GM21526 (cell line): ENCODE results near the gene GRK4.
"Not testable (repeated sequence)": the region's sequence is repeated elsewhere in the genome, so short reads cannot be mapped to it uniquely, and the experiment has no call there.

Source experiments
- ATAC-seq: cut with Tn5 transposase; IDR thresholded peaks from one replicate; pipeline ENCODE4 v1.9.1; 2021; ENCODE audit warnings: moderate library complexity; ENCODE audit not compliant: unreplicated experiment, low FRiP score

GRK4 gene

DNA sequence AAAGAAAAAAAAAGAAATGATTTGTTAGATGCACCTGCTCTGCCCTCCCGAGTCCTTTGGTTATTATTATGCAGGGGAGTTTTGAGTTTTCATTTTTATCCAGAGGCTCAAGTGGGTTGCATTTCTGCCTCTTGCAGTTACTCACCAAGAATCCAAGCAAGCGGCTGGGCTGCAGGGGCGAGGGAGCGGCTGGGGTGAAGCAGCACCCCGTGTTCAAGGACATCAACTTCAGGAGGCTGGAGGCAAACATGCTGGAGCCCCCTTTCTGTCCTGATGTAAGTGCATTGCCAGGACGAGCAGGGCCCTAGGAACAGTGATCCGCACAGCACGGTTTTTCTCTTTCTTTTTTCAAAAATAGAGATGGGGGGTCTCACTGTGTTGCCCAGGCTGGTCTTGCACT lies 71.9 kb downstream of the GRK4 start:
- ATAC-seq, result no peak

DNA sequence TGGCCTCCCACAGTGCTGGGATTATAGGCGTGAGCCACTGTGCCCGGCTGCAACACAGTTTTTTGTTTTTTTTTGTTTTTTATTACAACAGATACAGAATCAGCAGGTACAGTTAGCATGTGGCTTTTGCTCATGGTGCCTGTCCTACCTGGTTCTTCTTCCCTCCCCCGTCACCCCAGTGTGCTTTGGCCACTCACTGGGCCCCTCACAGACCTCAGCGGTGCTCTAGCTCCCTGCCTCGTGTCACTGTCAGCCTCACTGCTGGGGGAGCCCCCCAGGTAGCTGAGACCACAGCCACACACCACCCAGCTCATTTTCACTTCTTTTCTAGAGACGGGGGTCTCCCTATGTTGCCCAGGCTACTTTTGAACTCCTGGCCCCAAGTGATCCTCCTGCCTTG lies 72.3 kb downstream of the GRK4 start:
- no peak for ATAC-seq

DNA sequence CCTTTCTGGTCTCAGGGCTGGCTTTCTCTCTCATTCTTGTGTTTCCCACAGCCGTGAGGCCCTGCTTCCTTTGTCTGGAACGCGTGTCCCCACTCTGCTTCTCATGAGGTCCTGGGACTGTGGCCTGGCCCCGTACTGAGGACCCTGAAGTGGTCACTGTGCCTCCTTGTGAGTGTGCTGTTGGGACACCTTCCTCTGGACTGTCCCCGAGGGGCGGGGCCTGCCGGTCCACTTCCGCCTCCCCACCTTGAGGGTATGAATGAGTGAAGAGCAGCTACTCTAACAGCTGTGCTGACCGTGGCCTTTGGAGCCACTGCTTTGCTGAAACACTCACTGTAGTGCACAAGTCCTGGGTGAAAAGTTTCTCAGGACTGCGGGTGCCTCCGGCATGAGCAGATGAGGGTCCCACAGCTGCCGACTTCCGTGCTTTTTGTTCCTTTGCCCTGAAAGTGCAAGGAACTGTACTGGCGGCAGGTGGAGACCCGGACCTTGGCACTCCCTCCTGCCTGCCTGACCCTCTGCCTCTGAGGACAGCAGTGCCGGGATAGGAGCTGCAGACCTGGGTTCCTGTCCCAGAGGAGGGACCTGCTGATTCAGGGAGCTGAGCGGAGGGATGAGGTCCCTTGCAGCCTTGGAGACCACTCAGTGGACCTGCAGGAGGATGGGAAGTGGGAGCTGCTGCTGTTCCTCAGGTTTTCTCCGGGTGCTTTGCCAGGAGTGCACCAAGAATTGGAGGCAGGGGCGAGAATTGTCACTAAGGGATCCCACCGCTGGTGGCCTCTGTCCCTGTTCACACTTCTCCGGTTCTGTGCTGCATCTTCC lies 73.0 kb downstream of the GRK4 start:
- no peak for ATAC-seq

DNA sequence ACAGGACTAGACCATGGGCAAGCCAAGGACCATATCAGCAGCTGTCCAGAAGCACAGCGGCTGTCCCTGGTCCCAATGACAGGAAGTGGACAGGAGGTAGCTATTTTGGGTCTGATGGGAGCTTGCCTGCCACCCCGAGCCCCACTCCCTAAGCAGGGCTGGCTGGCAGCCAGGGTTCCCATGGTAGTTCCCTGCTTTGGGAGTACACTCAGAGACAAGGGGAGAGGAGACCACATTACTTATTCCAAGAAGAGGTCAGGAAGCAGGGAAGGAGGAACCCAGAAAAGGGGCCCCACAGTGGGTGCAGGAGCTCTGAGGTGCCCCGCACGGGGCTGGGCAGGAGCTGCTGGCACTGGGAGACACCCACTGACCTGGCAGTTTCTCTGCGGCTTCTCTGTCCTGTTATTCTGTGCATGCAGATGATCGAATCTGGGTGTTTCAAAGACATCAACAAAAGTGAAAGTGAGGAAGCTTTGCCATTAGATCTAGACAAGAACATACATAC lies 74.6 kb downstream of the GRK4 start:
- ATAC-seq, result no peak

DNA sequence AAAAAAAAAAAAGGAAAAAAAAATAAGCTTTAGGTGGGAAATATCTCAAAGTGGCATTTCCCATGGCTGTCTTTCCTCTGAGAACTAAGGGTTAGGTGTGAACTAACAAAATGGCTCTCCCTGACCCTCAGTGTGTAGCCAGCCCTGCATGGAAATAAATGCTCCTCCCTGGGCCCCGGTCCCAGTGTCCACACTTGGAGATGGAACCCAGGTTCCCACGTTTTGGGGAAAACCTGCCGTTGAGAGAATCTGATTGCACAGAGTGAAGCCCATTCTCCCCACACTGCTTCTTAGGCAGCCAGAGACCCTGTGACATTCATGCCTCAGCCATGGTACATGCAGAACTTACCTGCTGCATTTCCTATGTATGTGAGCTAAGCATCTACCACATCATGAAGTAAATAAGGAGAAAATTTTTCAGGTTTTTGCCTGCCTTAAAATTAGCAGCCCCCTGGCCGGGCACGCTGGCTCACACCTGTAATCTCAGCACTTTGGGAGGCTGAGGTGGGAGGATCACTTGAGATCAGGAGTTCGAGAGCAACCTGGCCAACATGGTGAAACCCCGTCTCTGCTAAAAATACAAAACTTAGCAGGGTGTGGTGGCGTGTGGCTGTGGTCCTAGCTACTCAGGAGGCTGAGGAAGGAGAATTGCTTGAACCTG lies 76.5 kb downstream of the GRK4 start:
- ATAC-seq, result no peak

DNA sequence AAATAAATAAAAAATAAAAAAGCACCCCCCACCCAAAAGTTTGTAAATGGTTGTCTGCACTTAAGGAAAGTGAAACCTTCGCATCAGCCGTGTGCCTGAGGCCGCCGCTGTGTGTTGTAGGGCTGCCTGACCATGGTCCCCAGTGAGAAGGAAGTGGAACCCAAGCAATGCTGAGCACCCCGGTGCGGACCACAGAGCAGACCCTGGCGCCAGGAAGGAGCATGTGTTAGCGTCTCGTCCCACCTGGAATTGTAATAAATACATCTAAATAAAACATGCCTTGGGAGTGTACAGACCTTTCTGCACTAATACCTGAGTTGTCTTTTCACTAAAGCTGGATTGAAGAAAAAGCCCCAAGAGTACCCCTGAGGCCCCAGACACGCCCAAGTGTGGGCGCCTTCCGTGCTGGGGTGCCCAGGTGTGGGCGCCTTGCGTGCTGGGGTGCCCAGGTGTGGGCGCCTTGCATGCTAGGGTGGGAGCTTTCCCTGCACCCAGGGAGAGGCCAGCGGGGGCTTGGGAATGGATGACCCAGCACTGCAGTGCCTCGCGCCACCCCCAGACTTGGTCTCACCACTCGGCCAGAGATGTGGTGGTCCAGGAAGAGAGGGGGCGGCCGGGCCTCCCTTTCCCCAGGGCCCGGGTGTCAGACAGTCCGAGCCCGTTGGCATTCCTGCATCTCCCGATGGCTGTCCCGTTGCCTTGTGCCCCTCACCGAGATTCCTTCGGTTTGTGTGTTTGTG lies 77.3 kb downstream of the GRK4 start:
- ATAC-seq, result peak; percentile 49

DNA sequence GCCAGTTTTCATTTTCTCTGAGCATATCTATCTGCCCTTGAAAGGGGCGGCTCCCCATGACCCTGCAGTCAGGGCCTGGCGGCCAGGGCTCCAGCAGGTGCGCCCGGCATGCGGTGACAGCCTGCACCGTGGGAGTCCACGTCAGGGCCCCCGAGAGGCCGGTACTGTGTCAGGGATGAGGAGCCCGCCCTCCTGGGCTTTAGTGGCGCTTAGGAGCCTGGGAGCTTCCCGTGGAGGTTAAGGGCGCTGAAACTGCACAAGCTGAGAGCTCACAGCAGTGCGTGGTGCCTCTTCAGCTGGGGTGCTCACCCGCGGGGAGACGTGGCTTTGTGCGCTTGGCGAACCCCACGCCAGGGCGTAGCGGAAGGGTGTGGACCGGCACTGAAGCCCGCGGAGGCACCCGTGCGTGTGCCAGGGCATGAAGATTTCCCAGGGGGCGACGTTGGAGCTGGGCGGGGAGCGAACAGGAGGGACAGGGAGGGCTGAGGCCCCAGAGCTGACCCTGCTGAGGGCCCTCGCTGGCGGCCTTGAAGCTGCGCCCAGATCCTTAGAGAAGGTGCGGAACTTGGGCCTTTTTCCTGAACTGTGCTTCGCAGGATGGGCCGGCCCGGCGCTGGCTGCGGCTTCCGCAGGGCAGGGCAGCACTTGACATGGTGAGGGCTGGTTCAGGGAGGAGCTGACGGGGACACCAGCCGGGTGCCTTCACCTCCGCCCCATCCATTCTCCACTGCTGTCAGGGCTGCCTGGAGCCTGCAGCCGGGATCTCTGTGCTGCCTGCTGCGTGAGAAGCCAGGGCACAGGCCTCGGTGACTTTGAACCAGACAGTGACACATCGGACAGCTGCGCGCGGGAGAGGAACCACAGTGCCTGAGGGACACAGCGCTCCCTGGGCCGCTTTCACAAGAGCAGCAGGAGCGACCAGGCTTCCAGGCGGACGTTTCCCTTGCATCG lies 78.1 kb downstream of the GRK4 start:
- ATAC-seq, result peak; percentile 22

DNA sequence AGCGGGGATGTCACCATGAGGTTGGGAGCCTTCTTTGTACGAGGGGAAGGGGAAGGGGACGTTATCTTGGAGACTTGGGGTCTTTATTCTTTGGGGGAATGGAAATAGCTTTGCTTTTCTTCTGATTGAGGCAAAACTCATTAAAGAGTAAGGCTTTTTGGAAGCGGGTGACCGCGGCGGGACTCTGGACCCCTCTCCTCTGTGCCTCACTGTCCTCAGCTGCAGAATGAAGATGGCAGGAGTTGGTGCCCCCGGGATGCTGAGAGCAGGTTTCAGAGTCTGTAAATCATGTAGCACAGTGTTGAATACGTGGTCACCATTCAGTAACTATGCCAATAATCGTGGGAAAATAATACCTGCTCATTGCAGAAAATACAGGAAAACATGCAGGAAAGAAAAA lies 78.9 kb downstream of the GRK4 start:
- ATAC-seq, result no peak

DNA sequence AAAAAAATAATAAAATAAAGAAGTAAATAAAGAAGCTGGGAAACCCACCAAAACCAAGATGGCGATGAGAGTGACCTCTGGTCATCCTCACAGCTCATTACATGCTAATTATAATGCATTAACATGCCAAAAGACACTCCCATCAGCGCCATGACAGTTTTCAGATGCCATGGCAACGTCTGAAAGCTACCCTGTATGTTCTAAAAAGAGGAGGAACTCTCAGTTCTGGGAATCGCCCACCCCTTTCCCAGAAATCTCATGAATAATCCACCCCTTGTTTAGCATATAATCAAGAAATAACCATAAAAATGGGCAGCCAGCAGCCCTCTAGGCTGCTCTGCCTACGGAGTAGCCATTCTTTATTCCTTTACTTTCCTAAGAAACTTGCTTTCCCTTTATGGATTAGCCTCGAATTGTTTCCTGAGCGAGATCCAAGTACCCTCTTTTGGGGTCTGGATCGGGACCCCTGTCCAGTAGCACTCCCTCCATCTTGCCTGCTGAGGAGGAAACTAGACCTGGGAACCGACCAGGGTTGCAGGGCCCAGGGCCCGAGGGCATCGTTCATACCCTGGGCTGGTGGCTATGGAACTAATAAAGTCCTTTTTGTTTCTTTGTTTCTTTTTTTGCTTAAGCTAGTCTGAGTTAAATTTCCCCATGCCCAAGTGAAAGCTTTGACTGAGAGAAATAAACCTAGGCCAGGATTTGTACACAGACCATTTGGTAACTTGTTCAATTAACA lies 80.1 kb downstream of the GRK4 start:
- ATAC-seq, result no peak

DNA sequence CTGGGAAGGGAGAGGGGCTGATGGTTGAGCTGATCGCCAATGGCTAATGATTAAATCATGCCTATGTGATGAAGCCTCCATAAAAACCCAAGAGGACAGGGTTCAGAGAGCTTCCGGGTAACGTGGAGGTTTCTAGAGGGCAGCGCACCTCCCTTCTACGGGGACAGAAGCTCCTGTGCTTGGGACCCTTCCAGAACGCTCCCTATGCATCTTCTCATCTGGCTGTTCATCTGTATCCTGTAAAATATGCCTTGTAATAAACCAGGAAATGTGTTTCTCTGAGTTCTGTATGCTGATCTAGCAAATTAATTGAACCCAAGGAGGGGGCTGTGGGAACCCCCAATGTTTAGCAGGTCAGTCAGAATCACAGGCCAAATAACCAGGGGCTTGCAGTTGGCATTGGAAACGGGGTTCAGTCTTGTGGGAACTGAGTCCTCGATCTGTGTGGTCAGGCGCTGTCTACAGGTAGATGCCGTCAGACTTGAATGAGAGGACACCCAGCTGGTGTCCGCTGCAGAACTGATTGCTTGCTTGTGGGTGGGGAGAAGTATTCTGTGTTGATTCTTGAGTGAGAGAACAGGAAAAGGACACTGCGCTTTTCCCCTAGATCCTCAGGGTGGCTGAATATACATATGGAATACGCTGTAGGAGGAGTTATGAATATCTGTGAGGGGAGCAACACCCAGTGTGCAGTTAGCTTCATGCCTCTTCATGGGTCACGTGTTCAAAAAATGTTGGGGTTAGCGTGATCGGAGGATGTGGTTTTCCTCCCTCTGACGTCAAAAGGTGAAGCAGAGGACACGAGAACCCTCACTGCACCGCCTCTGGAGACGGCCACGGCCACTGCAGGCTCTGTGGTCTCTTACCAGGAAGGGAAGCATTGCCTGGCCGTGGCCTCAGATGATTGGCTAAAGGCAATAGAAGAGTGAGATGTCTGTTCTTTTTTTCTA lies 81.8 kb downstream of the GRK4 start:
- no peak for ATAC-seq

DNA sequence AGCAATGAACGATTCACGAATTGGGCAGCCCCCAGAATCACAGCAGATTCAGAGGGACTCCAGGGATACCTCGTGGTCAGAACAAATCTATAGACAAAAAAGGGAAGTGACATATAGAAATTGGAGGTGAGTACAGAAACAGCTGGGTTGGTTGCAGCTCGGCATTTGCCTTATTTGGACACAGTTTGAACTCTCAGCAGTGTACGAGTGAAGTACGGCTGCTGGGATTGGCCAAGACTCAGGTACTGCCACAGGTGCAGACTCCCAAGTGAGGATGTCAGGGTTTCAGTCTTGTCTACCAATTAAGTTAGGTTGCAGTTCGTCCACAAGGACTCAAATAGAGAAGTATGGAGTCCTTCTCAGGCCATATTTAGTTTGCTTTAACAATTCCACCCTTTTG lies 82.8 kb downstream of the GRK4 start:
- no peak for ATAC-seq

DNA sequence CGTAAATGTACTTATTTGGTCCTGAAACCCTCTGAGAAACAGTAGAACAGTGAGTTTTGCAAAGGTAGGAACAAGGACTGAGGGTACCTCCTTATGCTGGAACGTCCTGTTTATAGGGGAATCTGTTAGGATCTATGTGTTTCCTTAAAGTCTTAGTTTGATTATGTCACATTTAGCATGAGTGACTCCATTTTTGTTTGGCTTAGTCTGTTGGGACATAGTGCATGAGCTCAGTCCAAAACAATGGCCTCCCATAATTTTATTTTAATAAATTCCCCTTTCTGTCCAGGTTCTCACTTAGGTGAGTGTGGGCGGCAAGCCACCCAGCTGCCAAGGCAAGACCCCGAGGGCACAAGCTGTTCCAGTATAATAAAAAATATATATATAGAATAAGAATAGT lies 83.3 kb downstream of the GRK4 start:
- ATAC-seq, result no peak

DNA sequence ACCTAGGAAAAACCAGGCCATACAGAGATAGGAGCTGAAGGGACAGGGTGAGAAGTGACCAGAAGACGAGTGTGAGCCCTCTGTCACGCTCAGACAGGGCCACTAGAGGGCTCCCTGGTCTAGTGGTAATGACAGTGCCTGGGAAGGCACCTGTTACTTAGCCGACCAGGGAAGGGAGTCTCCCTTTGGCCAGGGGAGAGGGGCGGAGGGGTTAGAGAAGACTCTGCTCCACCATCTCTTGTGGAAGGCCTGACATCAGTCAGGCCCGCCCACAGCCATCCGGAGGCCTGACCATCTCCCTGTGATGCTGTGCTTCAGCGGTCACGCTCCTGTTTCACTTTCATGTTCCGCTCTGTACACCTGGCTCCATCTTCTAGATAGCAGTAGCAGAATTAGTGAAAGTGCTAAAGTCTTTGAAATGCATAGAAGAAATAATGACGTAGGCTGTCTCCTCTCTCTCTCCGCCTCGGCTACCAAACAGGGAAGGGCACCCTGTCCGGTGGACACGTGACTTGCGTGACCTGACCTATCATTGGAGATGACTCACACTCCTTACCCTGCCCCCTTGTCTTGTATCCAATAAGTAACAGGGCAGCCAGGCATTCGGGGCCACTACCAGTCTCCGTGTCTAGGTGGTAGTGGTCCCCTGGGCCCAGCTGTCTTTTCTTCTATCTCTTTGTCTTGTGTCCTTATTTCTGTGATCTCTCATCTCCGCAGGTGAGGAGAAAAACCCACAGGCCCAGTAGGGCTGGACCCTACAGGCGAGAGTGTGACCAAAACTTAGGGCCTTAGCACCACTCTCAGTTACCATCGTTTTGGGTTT lies 84.3 kb downstream of the GRK4 start:
- ATAC-seq, result peak; percentile 82

DNA sequence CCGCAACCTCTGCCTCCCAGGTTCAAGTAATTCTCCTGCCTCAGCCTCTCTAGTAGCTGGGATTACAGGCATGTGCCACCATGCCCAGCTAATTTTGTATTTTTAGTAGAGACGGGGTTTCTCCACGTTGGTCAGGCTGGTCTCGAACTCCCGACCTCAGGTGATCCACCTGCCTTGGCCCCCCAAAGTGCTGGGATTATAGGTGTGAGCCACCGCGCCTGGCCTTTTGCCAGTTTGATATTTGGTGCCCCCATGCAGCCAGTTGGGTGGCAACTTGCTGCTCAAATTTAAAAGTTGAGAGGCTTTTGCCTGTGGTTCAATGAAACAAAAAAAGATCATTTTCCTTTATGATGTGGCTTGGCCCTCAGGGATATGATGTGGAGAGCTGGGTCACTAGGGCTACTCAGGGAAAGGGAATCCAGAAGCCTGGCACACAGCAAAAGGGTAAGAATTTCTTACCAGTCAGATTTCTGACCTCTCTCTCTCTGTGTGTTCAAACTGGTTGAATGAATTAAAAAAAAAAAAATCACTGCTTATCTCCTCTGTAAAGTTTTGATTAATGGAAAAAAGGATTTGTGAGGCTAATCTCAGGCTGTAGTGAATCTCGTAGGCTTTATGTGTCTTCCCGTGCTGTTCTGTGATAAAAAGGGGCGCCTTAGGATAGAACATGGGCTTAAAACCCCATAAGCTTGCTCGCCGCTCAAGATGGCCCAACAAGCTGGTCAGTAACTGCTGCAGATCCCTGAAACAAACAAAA lies 87.9 kb downstream of the GRK4 start:
- not testable (repeated sequence) for ATAC-seq

DNA sequence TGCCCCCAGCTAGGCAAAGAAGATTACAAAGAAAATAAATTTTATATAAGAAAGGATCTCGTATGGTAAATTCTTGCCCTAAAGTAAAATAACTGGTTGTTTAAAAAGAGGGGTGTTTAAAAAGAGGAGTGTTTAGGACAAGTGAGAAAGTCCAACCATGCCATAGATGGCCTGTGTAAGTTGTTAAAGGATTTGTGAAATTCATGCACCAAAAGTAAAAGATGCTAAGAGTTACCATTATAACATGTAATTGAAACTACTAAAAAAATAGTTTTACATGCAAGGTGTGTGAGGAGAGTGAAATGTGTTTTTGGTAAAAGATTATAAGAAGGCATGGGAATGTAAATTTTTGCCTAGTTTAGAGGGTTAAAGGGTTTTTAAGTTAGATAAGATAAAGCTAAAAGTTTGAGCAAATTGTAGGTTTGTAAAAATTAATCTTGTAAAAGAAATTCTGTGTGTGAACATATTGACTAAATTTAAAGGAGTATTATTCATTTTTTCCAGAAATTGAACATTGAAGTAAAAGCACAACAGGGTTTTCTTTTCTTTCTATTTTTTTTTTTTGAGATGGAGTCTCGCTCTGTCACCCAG lies 90.9 kb downstream of the GRK4 start:
- ATAC-seq, result no peak

DNA sequence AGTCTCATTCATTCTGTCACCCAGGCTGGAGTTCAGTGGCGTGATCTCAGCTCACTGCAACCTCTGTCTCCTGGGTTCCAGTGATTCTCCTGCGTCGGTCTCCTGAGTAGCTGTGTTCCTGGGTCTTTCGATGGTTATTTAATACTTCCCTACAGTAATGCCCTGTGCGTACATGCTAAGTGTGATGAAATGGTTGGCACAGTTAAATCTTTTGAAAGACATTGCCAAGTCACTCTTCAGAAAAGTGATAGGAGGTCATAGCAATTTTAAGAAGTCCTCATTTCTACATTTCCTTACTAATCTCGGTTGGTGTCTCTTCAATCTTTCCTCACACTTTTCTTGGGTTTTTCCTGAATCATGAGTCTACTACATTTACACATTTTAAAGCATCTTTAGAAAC lies 96.6 kb downstream of the GRK4 start:
- no peak for ATAC-seq

DNA sequence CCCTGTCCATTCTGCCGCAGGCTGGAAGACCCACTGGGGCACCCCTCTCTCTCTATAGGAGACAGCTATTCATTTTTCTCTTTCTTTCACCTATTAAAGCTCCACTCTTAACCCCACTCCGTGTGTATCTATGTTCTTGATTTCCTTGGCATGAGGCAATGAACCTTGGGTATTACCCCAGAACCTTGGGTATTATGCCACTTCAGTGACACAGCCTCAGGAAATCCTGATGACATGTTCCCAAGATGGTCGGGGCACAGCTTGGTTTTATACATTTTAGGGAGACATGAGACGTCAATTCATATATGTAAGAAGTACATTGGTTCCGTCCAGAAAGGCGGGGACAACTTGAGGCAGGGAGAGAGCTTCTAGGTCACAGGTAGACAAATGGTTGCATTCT lies 97.6 kb downstream of the GRK4 start:
- ATAC-seq, result no peak
